Activated naive CD4-positive, alpha-beta T cell treated with anti-CD3 and anti-CD28 coated beads, Interleukin-2, amount 50 U/mL, for 72 hours (primary cell): ENCODE results near the gene SCN4B. TPM values are rescaled to one million over a fixed set of nuclear protein-coding genes. Genes with fewer than 3 reads are reported as not detected.

Experiments
- ATAC-seq, 2 donors: fragments of 150-1000 bp; cut with Tn5 transposase; 2 replicates each; pipeline ENCODE4 v1.10.0; 2021; ENCODE audit warnings: mild to moderate bottlenecking in 2 of 2, moderate library complexity in 2 of 2
- DNase-seq, 2 donors: peaks; one replicate each; pipeline ENCODE4 v3.0.0; 2021 to 2022; ENCODE audit warnings: low spot score in 2 of 2
- H3K27ac Mint-ChIP-seq, 2 donors: one replicate each; pipeline ENCODE4 v1.8.0; 2022; ENCODE audit warnings: mild to moderate bottlenecking in 2 of 2, mixed read lengths in 2 of 2
- H3K36me3 Mint-ChIP-seq, 2 donors: one replicate each; pipeline ENCODE4 v1.8.0; 2022; ENCODE audit warnings: mixed read lengths in 2 of 2
- H3K9me3 Mint-ChIP-seq, 2 donors: one replicate each; pipeline ENCODE4 v1.8.0; 2022; ENCODE audit warnings: mixed read lengths in 2 of 2
- total RNA-seq, 2 donors: library from RNA; stranded (reverse); gene quantifications; one replicate each; pipeline ENCODE4 v1.2.3, GENCODE V29; 2022

The SCN4B gene
- total RNA-seq, 2 donors from 2014 or later, result 0.25 to 1.8 TPM

DNA sequence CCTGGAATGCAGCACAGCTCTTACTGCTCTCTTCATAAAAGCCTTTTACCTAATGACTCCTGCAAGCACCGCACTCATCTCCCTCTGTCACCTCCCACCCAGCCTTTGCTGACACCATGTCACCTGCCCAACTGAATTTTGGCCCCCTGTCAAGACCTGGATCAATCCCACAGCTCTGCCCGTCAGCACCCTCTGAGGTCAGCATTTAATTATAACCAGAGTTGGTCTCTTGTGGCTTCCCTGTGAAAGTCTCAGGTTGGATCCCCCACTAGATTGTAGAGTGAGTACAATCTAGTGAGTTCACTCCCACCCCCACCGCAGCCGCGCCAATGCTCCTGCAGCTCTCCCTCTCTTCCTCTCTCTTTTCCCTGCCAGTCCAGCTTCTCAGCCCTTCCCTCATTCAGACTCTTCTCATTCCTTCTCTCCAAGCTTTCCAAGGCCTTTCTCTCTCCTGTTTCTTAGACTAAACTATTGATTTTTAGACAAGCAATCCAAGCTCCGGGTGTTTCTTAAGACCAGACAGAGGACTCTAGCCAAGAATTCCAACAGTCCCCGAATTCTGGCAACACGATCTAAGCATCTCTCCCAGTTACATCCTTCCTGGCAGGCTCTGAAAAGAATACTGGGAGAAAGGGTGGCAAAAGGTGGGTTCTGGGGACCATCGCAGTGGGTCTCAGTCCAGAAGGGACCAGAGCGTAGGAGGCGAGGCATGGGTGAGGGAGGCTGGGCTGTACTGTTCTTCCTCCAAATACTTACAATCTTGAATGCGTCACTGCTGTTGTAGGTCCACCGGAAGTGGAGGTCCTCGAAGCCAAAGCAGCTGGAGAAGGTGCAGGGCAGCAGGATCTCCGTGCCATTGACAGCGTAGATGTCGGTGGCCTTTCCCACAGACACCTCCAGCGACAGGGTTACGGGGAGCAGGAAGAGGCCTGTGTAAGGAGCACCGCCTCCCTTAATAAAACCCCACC is 8.0 kb downstream of the SCN4B start:
- Mint-ChIP-seq H3K9me3 (no peaks in the 10 kb centered on the region), H3K36me3 (no peaks in the 10 kb centered on the region), H3K27ac (no peak overlapping the region)

DNA sequence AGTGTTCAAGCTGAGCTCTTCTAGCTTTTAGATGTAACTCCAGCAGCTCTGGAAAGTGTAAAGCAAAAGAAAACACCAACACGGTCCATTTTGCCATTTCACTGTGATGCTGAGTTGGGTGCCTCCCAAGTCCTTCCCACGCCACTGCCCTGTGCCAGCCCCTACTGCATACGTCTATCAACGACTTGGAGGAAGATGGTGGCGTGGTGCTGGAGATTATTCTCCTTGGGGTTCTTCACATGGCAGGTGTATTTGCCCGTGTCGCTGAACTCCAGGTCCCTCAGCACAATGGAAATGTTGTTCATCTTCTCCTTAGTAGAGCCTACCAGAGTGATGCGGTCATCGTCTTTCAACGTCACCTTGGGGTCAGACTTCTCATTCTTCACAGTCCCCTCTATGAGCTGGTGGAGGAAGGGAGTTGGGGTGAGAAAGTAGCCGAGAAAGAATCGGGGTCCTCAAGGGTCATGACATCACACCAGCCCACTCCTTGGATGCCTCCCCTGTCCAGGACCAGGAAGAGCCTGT is 8.9 kb downstream of the SCN4B start:
- H3K36me3 Mint-ChIP-seq, result no peaks in the 10 kb centered on the region
- ATAC-seq (no peak), DNase-seq (no peak)
- no peak overlapping the region for H3K27ac Mint-ChIP-seq
- H3K9me3 Mint-ChIP-seq, result no peaks in the 10 kb centered on the region

More for the DNA sequence above, 8.0 kb downstream of the SCN4B start:
- ATAC-seq (no peak), DNase-seq (no peak)

DNA sequence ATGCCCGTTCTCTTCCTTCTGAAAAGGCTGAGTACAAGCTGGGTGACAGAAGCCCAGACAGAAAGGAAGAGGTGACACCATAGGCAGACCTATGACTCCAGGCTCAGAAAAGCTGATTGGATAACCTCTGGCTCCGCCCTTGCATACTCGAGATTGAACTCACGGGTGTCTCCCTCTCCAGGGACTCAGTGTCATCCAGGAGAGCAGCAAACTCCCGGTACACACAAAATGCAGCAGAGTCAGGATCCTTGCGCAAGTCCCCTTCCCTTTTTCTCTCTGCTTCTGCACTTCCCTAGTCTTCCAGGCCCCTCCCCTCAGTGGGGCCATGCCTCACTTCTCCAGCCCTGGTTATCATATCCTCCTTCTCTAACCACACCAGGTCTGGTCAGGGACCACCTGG is 9.8 kb downstream of the SCN4B start:
- Mint-ChIP-seq H3K27ac (no peak overlapping the region), H3K36me3 (no peaks in the 10 kb centered on the region), H3K9me3 (no peaks in the 10 kb centered on the region)
- ATAC-seq (peak in 1 of 2 donors; percentile 39), DNase-seq (no peak)

DNA sequence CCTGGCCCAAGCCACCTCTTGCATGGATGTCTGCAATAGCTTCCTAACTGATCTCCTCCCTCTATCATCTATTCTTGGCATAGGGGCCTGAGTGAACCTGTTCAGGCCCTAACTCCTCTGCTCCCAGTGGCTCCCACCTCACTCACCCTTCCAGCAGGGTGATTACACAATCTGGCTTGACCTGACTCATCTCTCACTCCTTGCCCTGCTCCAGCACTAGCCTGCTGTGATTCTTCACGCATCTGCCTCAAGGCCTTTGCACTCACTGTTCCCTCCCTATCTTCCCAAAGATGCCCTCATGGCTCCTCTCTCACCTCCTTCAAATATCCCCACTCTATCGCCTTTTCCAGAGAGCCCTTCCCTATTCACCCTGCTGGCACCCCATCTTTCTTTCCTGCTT is 10.5 kb downstream of the SCN4B start:
- ATAC-seq (no peak), DNase-seq (no peak)
- Mint-ChIP-seq H3K36me3 (no peaks in the 10 kb centered on the region), H3K9me3 (no peaks in the 10 kb centered on the region), H3K27ac (peak overlapping the region; percentile 1 to 28)

DNA sequence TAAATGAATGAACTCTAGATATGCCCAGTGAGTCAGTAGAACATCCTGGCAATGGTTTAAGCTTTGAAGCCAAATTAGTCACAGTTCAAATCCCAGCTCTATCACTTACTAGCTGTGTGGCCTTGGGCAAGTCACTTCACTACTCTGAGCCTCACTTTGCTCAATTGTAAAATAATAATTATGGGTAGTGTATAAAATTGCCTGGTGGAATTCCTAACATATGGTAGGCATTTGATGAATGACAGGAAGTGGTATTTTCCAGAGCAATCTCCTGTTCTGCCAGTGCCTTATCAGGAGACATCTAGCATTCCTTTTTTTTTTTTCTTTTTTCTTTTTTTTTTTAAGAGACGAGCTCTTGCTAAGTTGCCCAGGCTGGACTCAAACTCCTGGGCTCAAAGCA is 13.0 kb downstream of the SCN4B start:
- peak; percentile 48 to 77 for ATAC-seq
- Mint-ChIP-seq H3K27ac (no peak overlapping the region), H3K9me3 (no peaks in the 10 kb centered on the region), H3K36me3 (no peaks in the 10 kb centered on the region)
- no peak for DNase-seq

DNA sequence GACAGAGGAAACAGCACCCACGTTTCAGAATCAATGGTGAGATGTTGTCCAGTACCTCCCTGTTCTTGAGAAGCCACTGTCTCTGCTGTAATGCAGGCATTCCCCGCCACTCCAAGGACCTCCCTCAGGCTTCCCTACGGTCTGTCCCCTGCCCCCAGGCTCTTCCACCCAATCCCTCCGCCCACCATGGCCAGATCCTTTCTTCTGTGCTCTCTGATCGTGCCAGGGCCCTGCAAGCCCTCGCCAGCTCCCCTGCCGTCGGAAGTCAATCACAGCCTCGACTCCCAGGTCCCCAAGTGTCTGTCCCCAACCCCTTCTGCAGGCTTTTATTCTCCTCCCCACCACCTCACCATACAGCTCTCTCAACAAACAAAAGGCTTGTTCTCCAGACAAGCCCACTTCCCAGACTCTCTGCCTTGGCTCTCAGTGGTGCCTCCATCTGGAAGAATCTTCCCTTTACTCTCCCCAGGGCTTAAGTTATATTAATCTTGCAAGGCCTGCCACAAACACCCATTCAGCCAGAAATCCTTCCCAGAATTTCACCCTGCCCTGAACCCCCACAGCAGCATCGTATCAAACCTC is 13.7 kb downstream of the SCN4B start:
- no peaks in the 10 kb centered on the region for H3K9me3 Mint-ChIP-seq
- ATAC-seq, result no peak
- peak overlapping the region in 1 of 2 donors; percentile 51 for H3K27ac Mint-ChIP-seq
- H3K36me3 Mint-ChIP-seq, result no peaks in the 10 kb centered on the region
- DNase-seq, result no peak

DNA sequence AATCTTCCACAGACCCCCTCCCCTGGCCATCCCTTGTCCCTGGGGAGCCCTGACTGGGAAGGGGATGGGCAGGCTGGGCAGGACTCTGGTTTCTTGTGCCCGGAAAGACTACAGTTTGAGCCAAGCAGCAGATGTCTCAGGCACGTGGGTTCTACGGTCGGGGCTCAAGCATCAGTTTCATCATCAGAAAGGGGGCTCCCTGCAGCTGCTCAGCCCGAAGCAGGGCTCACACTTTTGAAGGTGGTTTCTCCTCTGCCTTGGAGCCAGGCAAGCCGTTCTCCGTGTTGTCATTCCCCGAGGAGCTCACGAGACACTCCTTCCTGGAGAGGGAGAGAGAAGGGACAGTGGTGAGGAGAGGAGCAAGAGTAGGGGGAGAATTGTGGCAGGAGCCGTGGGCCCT is 15.8 kb downstream of the SCN4B start:
- DNase-seq, result no peak
- no peak for ATAC-seq
- Mint-ChIP-seq H3K27ac (no peak overlapping the region), H3K36me3 (no peaks in the 10 kb centered on the region), H3K9me3 (no peaks in the 10 kb centered on the region)

DNA sequence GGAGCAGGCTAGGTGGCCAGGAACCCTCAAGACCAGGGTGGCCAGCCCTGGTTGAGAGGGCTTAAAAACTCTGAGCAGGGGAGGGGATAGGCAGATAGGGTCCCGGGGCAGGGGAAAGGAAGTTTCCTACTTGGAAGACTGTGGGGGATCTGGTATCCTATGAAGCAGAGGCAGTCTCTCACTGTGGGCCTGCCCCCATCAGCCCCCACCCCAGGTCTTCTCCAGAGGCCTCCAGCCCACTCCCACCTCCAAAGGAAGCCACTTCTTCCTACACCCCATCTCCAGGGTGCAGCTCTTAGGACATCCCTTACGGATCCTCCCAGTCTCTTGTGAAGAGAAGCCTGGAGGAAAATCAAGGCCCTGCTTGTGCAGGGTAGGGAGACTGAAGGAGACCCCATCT is 16.3 kb downstream of the SCN4B start:
- ATAC-seq, result no peak
- DNase-seq, result no peak
- Mint-ChIP-seq H3K36me3 (no peaks in the 10 kb centered on the region), H3K9me3 (no peaks in the 10 kb centered on the region), H3K27ac (no peak overlapping the region)

DNA sequence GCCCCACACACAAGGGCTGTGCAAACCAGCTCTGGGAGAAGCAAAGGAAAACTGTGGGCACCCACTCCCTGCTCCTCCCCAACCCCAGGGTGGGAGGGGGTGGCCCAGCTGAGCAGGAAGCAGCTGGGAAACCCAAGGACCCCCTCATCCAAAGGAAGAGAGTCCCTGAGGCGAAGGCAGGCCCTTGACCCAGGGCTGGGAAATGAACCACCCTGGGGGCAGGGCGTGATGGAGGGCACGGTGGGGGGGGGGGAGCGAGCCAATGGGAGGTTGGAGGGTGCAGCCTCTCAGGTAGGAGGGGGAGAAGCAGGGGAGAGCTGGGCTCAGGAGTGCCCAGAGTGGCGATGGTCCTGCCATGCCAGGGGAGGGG is 16.8 kb downstream of the SCN4B start:
- ATAC-seq, result no peak

DNA sequence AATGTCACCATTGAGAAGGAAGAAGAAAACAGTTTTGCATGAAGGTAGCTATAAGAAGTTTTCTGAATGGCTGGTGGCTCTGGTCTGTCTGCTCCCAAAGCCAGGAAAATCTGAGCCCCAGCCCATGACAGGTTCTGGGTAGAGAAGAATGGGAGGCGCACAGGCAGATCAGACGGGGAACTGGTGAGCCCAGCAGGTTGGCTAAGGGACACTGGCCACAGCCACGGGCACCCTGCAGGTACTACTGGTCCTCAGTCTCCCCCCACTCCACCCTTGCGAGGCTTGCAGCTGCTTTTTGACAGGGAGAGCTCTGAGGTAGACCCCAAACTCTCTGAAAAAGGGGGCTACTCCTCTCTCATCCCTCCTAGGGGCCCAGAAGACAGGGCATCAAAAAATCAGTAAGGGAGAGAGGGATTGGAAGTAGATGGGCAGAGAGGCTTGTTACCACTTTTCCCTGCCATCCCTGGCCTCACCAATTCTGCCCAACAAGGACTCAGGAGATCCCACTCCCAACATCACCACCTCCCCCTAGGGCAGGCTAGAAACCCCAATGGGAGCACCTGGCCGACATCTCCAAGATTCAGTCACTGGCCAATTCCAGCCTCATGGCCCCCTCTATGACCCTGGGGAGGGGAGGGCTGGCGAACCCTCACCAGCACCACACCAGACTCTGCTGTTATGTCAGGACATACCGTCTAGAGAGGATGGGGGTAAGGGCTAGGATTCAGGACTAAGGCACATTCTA is 17.4 kb downstream of the SCN4B start:
- Mint-ChIP-seq H3K9me3 (no peaks in the 10 kb centered on the region), H3K36me3 (no peaks in the 10 kb centered on the region), H3K27ac (peak overlapping the region in 1 of 2 donors; percentile 3)
- DNase-seq (no peak), ATAC-seq (no peak)

More for the DNA sequence above, 16.8 kb downstream of the SCN4B start:
- no peak for DNase-seq
- Mint-ChIP-seq H3K36me3 (no peaks in the 10 kb centered on the region), H3K27ac (peak overlapping the region in 1 of 2 donors; percentile 3), H3K9me3 (no peaks in the 10 kb centered on the region)

DNA sequence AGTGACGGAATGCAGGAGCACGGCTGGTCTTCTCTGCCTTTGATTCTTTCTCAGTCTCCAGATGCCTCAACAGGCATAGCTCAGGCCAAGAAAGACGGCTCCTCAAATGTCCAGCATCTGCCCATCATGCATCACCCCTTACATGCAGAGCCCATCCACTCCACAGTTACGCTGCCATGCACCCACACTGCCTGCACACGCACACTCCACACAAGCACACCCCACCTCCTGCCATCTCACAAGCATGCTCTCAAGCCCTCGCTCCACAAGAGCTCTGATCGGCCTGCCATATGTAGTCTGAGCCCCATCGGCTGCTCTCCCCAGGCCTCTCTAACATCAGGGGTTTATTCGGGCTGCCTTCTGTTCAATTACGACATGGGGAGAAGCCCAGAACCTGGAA is 18.8 kb downstream of the SCN4B start:
- Mint-ChIP-seq H3K27ac (no peak overlapping the region), H3K9me3 (no peaks in the 10 kb centered on the region), H3K36me3 (no peaks in the 10 kb centered on the region)
- no peak for ATAC-seq
- DNase-seq, result no peak

DNA sequence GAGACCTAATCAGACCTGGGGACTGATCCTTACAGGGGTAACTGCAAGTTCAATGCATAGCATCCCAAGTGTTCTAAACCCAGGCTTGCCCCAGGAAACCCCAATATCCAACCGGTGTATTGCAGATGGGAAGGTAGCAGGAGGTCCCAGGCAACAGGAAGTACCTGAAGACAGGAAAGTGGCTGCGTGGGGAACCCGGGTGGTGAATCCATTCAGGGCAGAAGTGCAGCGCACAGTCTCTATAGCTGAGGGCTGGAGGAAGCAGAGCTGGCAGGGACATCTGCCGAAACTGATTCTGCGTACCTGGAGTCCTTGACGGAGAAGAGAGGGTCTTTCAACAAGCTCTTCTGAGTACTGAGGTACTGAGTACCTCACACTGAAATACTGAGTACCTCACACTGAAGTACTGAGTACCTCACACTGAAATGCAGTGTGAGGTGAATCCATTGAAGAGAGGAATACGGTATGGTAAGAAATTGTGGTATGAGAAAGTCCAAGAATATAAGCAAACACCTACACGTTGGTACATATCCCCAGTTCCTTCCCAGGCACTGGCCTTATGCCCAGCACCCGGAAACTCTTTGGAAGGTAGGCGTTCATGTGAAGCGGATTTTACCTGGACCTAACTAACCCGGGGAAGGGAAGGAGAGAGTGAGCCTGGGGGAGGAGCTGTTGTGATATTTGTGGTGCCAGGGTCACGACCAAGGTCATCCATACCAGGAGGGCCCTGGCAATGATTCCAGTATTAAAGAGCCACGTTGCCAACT is 20.1 kb downstream of the SCN4B start:
- H3K36me3 Mint-ChIP-seq, result no peaks in the 10 kb centered on the region
- ATAC-seq (no peak), DNase-seq (no peak)
- H3K9me3 Mint-ChIP-seq, result no peaks in the 10 kb centered on the region
- H3K27ac Mint-ChIP-seq, result peak overlapping the region in 1 of 2 donors; percentile 28

DNA sequence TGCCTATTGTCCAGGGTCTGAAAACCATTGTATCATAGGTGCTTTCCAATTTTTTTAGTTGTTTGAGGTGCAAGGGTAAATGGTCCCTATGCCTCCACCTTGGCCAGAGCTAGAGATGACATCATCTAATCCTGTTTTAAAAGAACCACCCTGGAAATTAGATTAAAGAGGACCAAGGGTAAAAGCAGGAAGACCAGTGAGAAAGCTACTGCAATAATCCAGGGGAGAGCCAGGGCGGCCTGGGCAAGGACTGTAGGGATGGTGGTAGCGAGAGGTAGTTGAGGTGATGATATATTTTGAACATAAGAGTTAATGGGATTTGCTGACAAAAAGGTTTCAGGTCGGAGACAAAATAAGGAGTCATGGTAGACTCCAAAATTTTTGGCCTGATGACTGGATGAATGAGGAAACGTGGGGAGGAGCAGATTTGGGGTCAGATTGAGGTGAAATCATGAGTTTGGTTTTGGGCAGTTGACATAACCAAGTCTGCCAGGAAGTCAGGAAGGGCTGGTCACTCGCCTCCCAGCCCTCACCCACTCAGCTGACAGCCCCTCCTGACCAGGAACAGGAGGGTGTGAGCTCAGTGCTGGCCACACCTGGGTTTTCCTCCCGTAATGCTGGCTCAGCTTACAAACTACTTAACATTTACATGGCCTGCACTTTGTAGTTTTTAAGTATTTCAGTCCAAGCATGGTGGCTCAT is 23.0 kb downstream of the SCN4B start:
- Mint-ChIP-seq H3K36me3 (no peaks in the 10 kb centered on the region), H3K9me3 (no peaks in the 10 kb centered on the region), H3K27ac (no peak overlapping the region)
- no peak for DNase-seq
- no peak for ATAC-seq

DNA sequence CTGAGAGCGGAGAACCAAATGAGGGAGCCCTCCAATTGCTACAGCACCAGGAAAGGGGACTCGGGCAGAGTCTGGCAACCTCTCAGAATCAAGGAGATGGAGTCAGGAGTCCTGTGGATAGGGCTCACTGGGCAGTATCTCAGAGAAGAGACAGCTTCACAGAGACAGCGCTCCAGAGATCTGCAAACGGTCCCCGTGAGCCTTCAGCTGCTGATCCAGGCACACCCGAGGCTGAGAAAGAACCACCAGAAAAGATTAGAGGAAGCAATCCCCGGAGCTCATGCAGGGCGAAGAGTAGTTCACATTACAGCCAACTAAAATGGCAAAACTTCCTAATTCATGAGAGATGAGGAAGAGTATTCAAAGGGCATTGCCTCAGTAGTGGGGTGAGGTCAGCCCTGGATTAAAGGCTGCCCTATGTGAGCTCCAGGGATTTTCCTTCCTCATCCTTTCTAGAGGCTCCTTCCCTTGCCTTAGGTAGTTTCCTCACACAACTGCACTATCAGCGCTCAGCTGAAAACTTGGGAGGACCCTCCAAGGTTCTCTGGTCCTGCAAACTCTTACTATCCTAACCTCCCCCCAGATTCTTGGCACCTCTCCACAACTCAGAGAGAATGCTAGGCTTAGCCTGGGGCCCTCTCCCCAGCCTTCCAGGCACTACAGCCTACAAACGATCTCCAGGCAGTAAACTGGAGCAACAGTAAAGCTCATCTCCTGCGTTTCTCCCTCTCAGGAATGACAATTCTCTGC is 23.7 kb downstream of the SCN4B start:
- no peaks in the 10 kb centered on the region for H3K9me3 Mint-ChIP-seq
- no peak for DNase-seq
- no peak for ATAC-seq
- no peaks in the 10 kb centered on the region for H3K36me3 Mint-ChIP-seq
- H3K27ac Mint-ChIP-seq, result no peak overlapping the region

DNA sequence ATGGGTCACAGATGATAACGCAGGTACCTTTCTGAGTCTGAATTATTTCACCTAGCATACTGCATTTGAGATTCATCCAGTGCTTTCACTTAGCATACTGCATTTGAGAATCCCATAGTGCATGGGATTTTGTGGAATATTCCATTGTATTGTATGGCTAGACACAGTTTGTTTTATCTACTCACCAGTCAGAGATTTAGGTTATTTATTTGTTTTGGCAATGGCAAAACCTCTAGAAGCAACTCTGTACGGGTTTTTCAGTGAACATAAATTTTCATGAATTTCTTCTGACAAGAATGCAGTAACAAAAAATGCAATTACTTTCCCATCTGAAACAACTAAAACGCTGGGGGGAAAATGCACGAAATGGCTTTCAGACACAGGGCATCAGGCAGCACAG is 24.3 kb downstream of the SCN4B start:
- no peak for ATAC-seq
- no peaks in the 10 kb centered on the region for H3K36me3 Mint-ChIP-seq
- DNase-seq, result no peak
- no peak overlapping the region for H3K27ac Mint-ChIP-seq
- no peaks in the 10 kb centered on the region for H3K9me3 Mint-ChIP-seq
